Mesothelial cell of epicardium (in vitro differentiated cells): ENCODE data around the gene RAB39B. TPM values are rescaled to one million over a fixed set of nuclear protein-coding genes. Genes with fewer than 3 reads are reported as not detected.

ENCODE experiments used
- DNase-seq, 2 experiments: peaks; one replicate each; pipeline ENCODE4 v3.0.0; 2021; ENCODE audit warnings: low spot score in 2 of 2; ENCODE audit not compliant: unreplicated experiment in 2 of 2
- H3K27ac Mint-ChIP-seq: 2 replicates; pipeline ENCODE4 v1.8.0; 2021; ENCODE audit warnings: mixed read lengths
- H3K27me3 Mint-ChIP-seq: 2 replicates; pipeline ENCODE4 v1.8.0; 2021; ENCODE audit warnings: low read depth, mixed read lengths
- H3K36me3 Mint-ChIP-seq: 2 replicates; pipeline ENCODE4 v1.8.0; 2021; ENCODE audit warnings: mixed read lengths
- H3K4me1 Mint-ChIP-seq: 2 replicates; pipeline ENCODE4 v1.8.0; 2021; ENCODE audit warnings: mixed read lengths
- H3K4me3 Mint-ChIP-seq: 2 replicates; pipeline ENCODE4 v1.8.0; 2021; ENCODE audit warnings: mild to moderate bottlenecking, moderate library complexity, mixed read lengths
- H3K9me3 Mint-ChIP-seq: 2 replicates; pipeline ENCODE4 v1.8.0; 2021; ENCODE audit warnings: mixed read lengths
- CTCF ChIP-seq: fragments of 200-600 bp; sonication (generic); IDR thresholded peaks from one replicate; pipeline ENCODE4 v1.5.0; 2021; ENCODE audit warnings: antibody characterized with exemption; ENCODE audit not compliant: unreplicated experiment
- total RNA-seq: library from RNA; stranded (reverse); gene quantifications from 3 replicates; pipeline ENCODE4 v1.2.1, GENCODE V29; 2021

Gene RAB39B
- total RNA-seq, 1 donor from 2014 or later = 1.9 TPM

GRCh38 chrX:155266439-155266838, 2.1 kb upstream of the RAB39B start:
- DNase-seq = no peak
- H3K9me3 Mint-ChIP-seq = peaks cover 40% of the 10 kb centered on the region
- no peaks in the 10 kb centered on the region for H3K36me3 Mint-ChIP-seq
- no peak overlapping the region for H3K27ac Mint-ChIP-seq
- no peaks in the 10 kb centered on the region for H3K27me3 Mint-ChIP-seq
- H3K4me1 Mint-ChIP-seq = peaks cover 2% of the 10 kb centered on the region
- TF ChIP-seq CTCF = no peak
- no peak overlapping the region for H3K4me3 Mint-ChIP-seq

GRCh38 chrX:155262970-155263754, 1.1 kb downstream of the RAB39B start:
- Mint-ChIP-seq H3K27ac (no peak overlapping the region), H3K4me1 (peaks cover 2% of the 10 kb centered on the region), H3K4me3 (peak overlapping the region; percentile 66), H3K9me3 (peaks cover 22% of the 10 kb centered on the region), H3K36me3 (no peaks in the 10 kb centered on the region), H3K27me3 (no peaks in the 10 kb centered on the region)
- TF ChIP-seq CTCF = no peak
- no peak for DNase-seq

- H3K4me3 Mint-ChIP-seq = no peak overlapping the region
- no peaks in the 10 kb centered on the region for H3K36me3 Mint-ChIP-seq
- H3K9me3 Mint-ChIP-seq = peaks cover 26% of the 10 kb centered on the region
- no peak for DNase-seq
- H3K4me1 Mint-ChIP-seq = peaks cover 2% of the 10 kb centered on the region
- no peak for TF ChIP-seq CTCF
- no peak overlapping the region for H3K27ac Mint-ChIP-seq
- H3K27me3 Mint-ChIP-seq = no peaks in the 10 kb centered on the region
Observed at GRCh38 chrX:155259752-155260151, 4.5 kb downstream of the RAB39B start.

GRCh38 chrX:155251391-155251790, 12.9 kb downstream of the RAB39B start:
- H3K4me1 Mint-ChIP-seq = no peaks in the 10 kb centered on the region
- H3K9me3 Mint-ChIP-seq = peaks cover 28% of the 10 kb centered on the region
- no peak for TF ChIP-seq CTCF
- no peak overlapping the region for H3K27ac Mint-ChIP-seq
- no peak overlapping the region for H3K4me3 Mint-ChIP-seq
- no peaks in the 10 kb centered on the region for H3K36me3 Mint-ChIP-seq
- no peak for DNase-seq
- no peaks in the 10 kb centered on the region for H3K27me3 Mint-ChIP-seq

GRCh38 chrX:155247497-155247896, 16.8 kb downstream of the RAB39B start:
- Mint-ChIP-seq H3K27ac (no peak overlapping the region), H3K4me3 (no peak overlapping the region), H3K9me3 (peaks cover 30% of the 10 kb centered on the region), H3K27me3 (no peaks in the 10 kb centered on the region), H3K36me3 (no peaks in the 10 kb centered on the region), H3K4me1 (no peaks in the 10 kb centered on the region)
- TF ChIP-seq CTCF = no peak
- DNase-seq = no peak
